Endothelial cell of umbilical vein (primary cell): Measurements from ENCODE around the gene SSBP3. TPM values are rescaled to one million over a fixed set of nuclear protein-coding genes. Genes with fewer than 3 reads are reported as not detected.

Source experiments
- BruUV-seq: library from RNA; stranded (reverse); fragments of 400-500 nt; replicated peaks from 2 replicates; lab custom pipeline; 2021; lab: Mats Ljungman, UMichigan
- CTCF ChIA-PET: fragments of 300-600, 350-600 bp; sonication (Branson Sonifier 250); formaldehyde crosslinking; loops from one replicate; lab custom pipeline; 2021; ENCODE audit warnings: antibody characterized with exemption, inconsistent platforms; lab: Charles Lee
- POLR2A ChIA-PET: fragments of 300-600, 350-600 bp; sonication (Branson Sonifier 250); formaldehyde crosslinking; loops from one replicate; lab custom pipeline; 2021; ENCODE audit warnings: antibody characterized with exemption, inconsistent platforms; lab: Charles Lee
- DNase-seq: peaks from one replicate; pipeline ENCODE4 v3.0.0-alpha.2; 2011; ENCODE audit warnings: low read depth, low spot score
- FAIRE-seq: peaks from 2 replicates; lab custom pipeline; 2011; peaks lifted over from hg19 to GRCh38; lab: Jason Lieb, UNC
- H2AFZ ChIP-seq: 2 replicates; pipeline ENCODE4 v1.6.0; 2012; ENCODE audit warnings: low read depth, low read length, control low read depth, inconsistent platforms
- H3K27ac ChIP-seq: 2 replicates; pipeline ENCODE4 v1.5.1; 2011; ENCODE audit warnings: low read depth, mild to moderate bottlenecking, control low read depth, low read length, moderate library complexity; ENCODE audit not compliant: insufficient read depth
- H3K27me3 ChIP-seq, 2 experiments: 2 replicates each; pipeline versions ENCODE4 v1.6.0 to v1.6.1; 2011; ENCODE audit warnings: low read length in 2 of 2, mixed read lengths in 1 of 2; ENCODE audit not compliant: control insufficient read depth in 2 of 2, insufficient read depth in 2 of 2
- H3K36me3 ChIP-seq, 2 experiments: 2 replicates in 1 of 2; 3 replicates in 1 of 2; pipeline ENCODE4 v1.5.1; 2011; ENCODE audit warnings: low read length in 2 of 2, mild to moderate bottlenecking in 1 of 2, moderate library complexity in 1 of 2; ENCODE audit not compliant: control insufficient read depth in 2 of 2, insufficient read depth in 2 of 2; ENCODE audit errors: extremely low read depth in 1 of 2
- H3K4me1 ChIP-seq: 3 replicates; pipeline ENCODE4 v1.5.1; 2011; ENCODE audit warnings: mild to moderate bottlenecking, low read length; ENCODE audit not compliant: control insufficient read depth, insufficient read depth; ENCODE audit errors: extremely low read depth
- H3K4me2 ChIP-seq: 2 replicates; pipeline ENCODE4 v1.6.1; 2011; ENCODE audit warnings: low read length, control low read depth, mixed read lengths; ENCODE audit not compliant: insufficient read depth
- H3K4me3 ChIP-seq, 3 experiments: fragments of 200-600 bp in 1 of 3; sonication (generic), shearing (Covaris generic) in 1 of 3; replicated peaks in 1 of 3; 2 replicates each; pipeline ENCODE4 v1.5.1; 2011 to 2016; ENCODE audit warnings: control low read depth in 3 of 3, low read length in 3 of 3, mild to moderate bottlenecking in 2 of 3, inconsistent platforms in 1 of 3, low read depth in 1 of 3, moderate library complexity in 1 of 3; ENCODE audit not compliant: insufficient read depth in 1 of 3
- H3K79me2 ChIP-seq: 2 replicates; pipeline ENCODE4 v1.6.0; 2012; ENCODE audit warnings: low read length, inconsistent platforms; ENCODE audit not compliant: control insufficient read depth, insufficient read depth
- H3K9ac ChIP-seq: replicated peaks from 2 replicates; pipeline ENCODE3; 2011; ENCODE audit warnings: low read length, control low read depth; ENCODE audit not compliant: insufficient read depth; ENCODE audit errors: extremely low read depth
- H3K9me1 ChIP-seq: replicated peaks from 3 replicates; pipeline ENCODE4 v1.6.0; 2011; ENCODE audit warnings: mild to moderate bottlenecking, low read length; ENCODE audit not compliant: control insufficient read depth, insufficient read depth; ENCODE audit errors: extremely low read depth
- H3K9me3 ChIP-seq: replicated peaks from 2 replicates; pipeline ENCODE4 v1.5.1; 2012; ENCODE audit warnings: low read length, inconsistent platforms; ENCODE audit not compliant: control insufficient read depth, insufficient read depth
- H4K20me1 ChIP-seq: replicated peaks from 2 replicates; pipeline ENCODE3; 2011; ENCODE audit warnings: mild to moderate bottlenecking, low read length; ENCODE audit not compliant: control insufficient read depth, insufficient read depth; ENCODE audit errors: extremely low read depth
- EZH2 ChIP-seq: IDR thresholded peaks from 2 replicates; pipeline ENCODE4 v1.6.1; 2012; ENCODE audit warnings: borderline replicate concordance, low read depth, mild to moderate bottlenecking, moderate library complexity, low read length, inconsistent platforms; ENCODE audit not compliant: severe bottlenecking
- FOS ChIP-seq: IDR thresholded peaks from 2 replicates; pipeline ENCODE4 v1.6.1; 2011; ENCODE audit warnings: mild to moderate bottlenecking, low read length, moderate library complexity, borderline replicate concordance; ENCODE audit not compliant: insufficient read depth
- GATA2 ChIP-seq: IDR thresholded peaks from 2 replicates; pipeline ENCODE4 v1.7.0; 2011; ENCODE audit warnings: low read depth, mild to moderate bottlenecking, moderate library complexity, mixed read lengths, low read length; ENCODE audit not compliant: insufficient read length, insufficient read depth
- JUN ChIP-seq: IDR thresholded peaks from 2 replicates; pipeline ENCODE4 v1.6.1; 2011; ENCODE audit warnings: borderline replicate concordance, low read depth; ENCODE audit not compliant: insufficient read length, insufficient read depth
- MYC ChIP-seq: IDR thresholded peaks from one replicate; pipeline ENCODE4 v1.6.1; 2011; ENCODE audit warnings: mild to moderate bottlenecking, low read depth, low read length
- POLR2A ChIP-seq: IDR thresholded peaks from 2 replicates; pipeline ENCODE4 v1.6.1; 2012; ENCODE audit warnings: low read depth, mild to moderate bottlenecking, control low read depth, low read length
- POLR2AphosphoS5 ChIP-seq: IDR thresholded peaks from 2 replicates; pipeline ENCODE4 v1.6.1; 2012; ENCODE audit warnings: low read depth, mild to moderate bottlenecking, control low read depth, low read length, moderate library complexity; ENCODE audit not compliant: insufficient read depth
- dilution Hi-C: fragments of 300-500 bp; cut with MboI; formaldehyde crosslinking; loops from one replicate; pipeline ENCODE4 v1.15.0; 2019; ENCODE audit warnings: low sequenced_read_pairs; ENCODE audit not compliant: extremely low pct_ligation_motif_present
- intact Hi-C: fragments of 100-400 bp; cut with micrococcal nuclease; formaldehyde crosslinking; loops from one replicate; pipeline ENCODE4 v1.10.0; 2022
- polyA plus RNA-seq, 4 experiments: library from polyadenylated mRNA; depleted of rRNA in 3 of 4; stranded (reverse) in 3 of 4; unstranded in 1 of 4; fragments of >200 nt; gene quantifications; 2 replicates each; pipeline versions ENCODE4 v1.2.1 to v1.2.3, GENCODE V29; 2011 to 2012; ENCODE audit warnings: missing spikeins in 1 of 4
- total RNA-seq: library from RNA; stranded (reverse); gene quantifications from 2 replicates; pipeline ENCODE4 v1.2.3, GENCODE V29; 2021
- TF ChIP-seq, protein P1 (sequence below): IDR thresholded peaks from 2 replicates; pipeline ENCODE4 v1.6.1; 2011; ENCODE audit not compliant: insufficient read depth, insufficient read length
- TF ChIP-seq, protein P2 (sequence below), 2 donors: IDR thresholded peaks; 1 replicate in 1 of 2; 2 replicates in 1 of 2; pipeline ENCODE4 v1.5.1; 2011; ENCODE audit warnings: low read length in 2 of 2, mild to moderate bottlenecking in 2 of 2, moderate library complexity in 2 of 2, control low read depth in 1 of 2, inconsistent platforms in 1 of 2, low read depth in 1 of 2; ENCODE audit not compliant: insufficient read depth in 1 of 2; ENCODE audit errors: extremely low read depth in 1 of 2

Gene SSBP3
- total and polyA plus RNA-seq, 2 donors (not counting 3 experiments of a cell fraction or from before 2014, with no cell fraction given), result 44.9 to 59.4 TPM

DNA sequence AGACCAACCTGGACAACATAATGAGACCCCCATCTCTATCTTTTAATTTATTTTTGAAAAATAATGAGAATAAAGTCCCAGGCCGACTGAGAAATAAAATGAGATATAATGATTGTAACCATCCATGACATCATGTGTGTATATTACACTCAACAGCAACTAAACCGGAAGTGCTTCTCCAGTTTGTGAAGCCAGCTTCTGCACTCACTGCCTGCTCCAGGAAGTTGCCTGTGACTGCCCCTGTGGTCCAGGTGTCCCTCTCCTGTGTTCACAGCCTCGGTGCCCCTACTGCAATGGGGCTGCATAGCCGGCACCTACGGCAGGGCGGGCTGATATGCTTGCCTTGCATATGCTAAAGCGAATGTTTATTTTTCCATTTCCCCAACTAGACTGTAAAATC is 68.3 kb downstream of the SSBP3 start:
- Histone ChIP-seq H3K9me3 (no peaks in the 10 kb centered on the region), H3K9ac (no peak overlapping the region), H3K4me2 (no peak overlapping the region), H3K79me2 (peaks cover 39% of the 10 kb centered on the region), H3K9me1 (no peaks in the 10 kb centered on the region), H3K27ac (peak overlapping the region; percentile 42), H2AFZ (no peak overlapping the region), H3K27me3 (no peaks in the 10 kb centered on the region), H3K4me3 (no peak overlapping the region), H3K36me3 (no peaks in the 10 kb centered on the region), H3K4me1 (peaks cover 31% of the 10 kb centered on the region), H4K20me1 (no peaks in the 10 kb centered on the region)
- TF ChIP-seq, protein P1, sequence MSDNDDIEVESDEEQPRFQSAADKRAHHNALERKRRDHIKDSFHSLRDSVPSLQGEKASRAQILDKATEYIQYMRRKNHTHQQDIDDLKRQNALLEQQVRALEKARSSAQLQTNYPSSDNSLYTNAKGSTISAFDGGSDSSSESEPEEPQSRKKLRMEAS, result no peak
- TF ChIP-seq FOS (no peak), EZH2 (no peak), GATA2 (no peak), MYC (no peak), POLR2A (no peak), POLR2AphosphoS5 (no peak), JUN (no peak)
- TF ChIP-seq, protein P2, sequence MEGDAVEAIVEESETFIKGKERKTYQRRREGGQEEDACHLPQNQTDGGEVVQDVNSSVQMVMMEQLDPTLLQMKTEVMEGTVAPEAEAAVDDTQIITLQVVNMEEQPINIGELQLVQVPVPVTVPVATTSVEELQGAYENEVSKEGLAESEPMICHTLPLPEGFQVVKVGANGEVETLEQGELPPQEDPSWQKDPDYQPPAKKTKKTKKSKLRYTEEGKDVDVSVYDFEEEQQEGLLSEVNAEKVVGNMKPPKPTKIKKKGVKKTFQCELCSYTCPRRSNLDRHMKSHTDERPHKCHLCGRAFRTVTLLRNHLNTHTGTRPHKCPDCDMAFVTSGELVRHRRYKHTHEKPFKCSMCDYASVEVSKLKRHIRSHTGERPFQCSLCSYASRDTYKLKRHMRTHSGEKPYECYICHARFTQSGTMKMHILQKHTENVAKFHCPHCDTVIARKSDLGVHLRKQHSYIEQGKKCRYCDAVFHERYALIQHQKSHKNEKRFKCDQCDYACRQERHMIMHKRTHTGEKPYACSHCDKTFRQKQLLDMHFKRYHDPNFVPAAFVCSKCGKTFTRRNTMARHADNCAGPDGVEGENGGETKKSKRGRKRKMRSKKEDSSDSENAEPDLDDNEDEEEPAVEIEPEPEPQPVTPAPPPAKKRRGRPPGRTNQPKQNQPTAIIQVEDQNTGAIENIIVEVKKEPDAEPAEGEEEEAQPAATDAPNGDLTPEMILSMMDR (IDR thresholded peaks at IDR 0.05; ENCODE audit: extremely low read depth in 1 of 2, insufficient read depth in 1 of 2, low read depth in 1 of 2, low read length in 2 of 2), result no peak
- FAIRE-seq, result peak; percentile 70
- ChIA-PET CTCF (interaction anchor here (1.2 kb wide), 1 partner anchor 103 kb away, joined by 3 read pairs; no protein-coding TSS in a partner anchor), POLR2A (no interaction called here)
- DNase-seq, result peak; percentile 43
- dilution Hi-C loops, result no loop called here
- intact Hi-C loops, result loop anchor here (10.0 kb wide), 1 partner anchor 427 kb away; the partner anchor contains the start of gene PARS2
- BruUV-seq, result no TSS peak
